OCI-LY1 (cell line): Measurements from ENCODE around the gene ADCY2.

Experiments
- H2AFZ ChIP-seq: fragments of 200-600 bp; sonication (generic), shearing (Covaris generic); 2 replicates; pipeline ENCODE4 v1.6.0; 2014; ENCODE audit warnings: antibody characterized with exemption, mild to moderate bottlenecking, low read length
- H3F3A ChIP-seq: fragments of 200-600 bp; sonication (generic), shearing (Covaris generic); 2 replicates; pipeline ENCODE4 v1.6.0; 2014; ENCODE audit warnings: mild to moderate bottlenecking, antibody characterized with exemption, low read length, moderate library complexity; ENCODE audit not compliant: insufficient read depth
- H3K27ac ChIP-seq: fragments of 200-600 bp; sonication (generic); 2 replicates; pipeline ENCODE4 v1.5.1; 2014; ENCODE audit warnings: low read length, mixed run types, mild to moderate bottlenecking, low read depth; ENCODE audit not compliant: poor library complexity, severe bottlenecking
- H3K27me3 ChIP-seq: fragments of 200-600 bp; sonication (generic); 2 replicates; pipeline ENCODE4 v1.6.0; 2014; ENCODE audit warnings: antibody characterized with exemption, mild to moderate bottlenecking, low read length, moderate library complexity; ENCODE audit not compliant: insufficient read depth
- H3K36me3 ChIP-seq: fragments of 200-600 bp; sonication (generic); 2 replicates; pipeline ENCODE4 v1.6.1; 2014; ENCODE audit warnings: mild to moderate bottlenecking, antibody characterized with exemption, low read length, moderate library complexity, mixed read lengths; ENCODE audit not compliant: insufficient read depth
- H3K4me1 ChIP-seq: fragments of 200-600 bp; sonication (generic); 2 replicates; pipeline ENCODE4 v1.5.1; 2014; ENCODE audit warnings: mild to moderate bottlenecking, low read length, moderate library complexity; ENCODE audit not compliant: insufficient read depth, severe bottlenecking
- H3K4me2 ChIP-seq: fragments of 200-600 bp; sonication (generic), shearing (Covaris generic); 2 replicates; pipeline ENCODE4 v1.6.1; 2014; ENCODE audit warnings: low read length
- H3K4me3 ChIP-seq: fragments of 200-600 bp; sonication (generic); 2 replicates; pipeline ENCODE4 v1.5.1; 2014; ENCODE audit warnings: low read length, low read depth, mild to moderate bottlenecking, mixed read lengths; ENCODE audit not compliant: poor library complexity, severe bottlenecking
- H3K79me2 ChIP-seq: fragments of 200-600 bp; shearing (Covaris generic); 2 replicates; pipeline ENCODE4 v1.6.1; 2016; ENCODE audit warnings: mixed run types, low read length, mixed read lengths; ENCODE audit not compliant: insufficient read depth
- H3K9ac ChIP-seq: fragments of 200-600 bp; sonication (generic), shearing (Covaris generic); 2 replicates; pipeline ENCODE4 v1.6.1; 2014; ENCODE audit warnings: mild to moderate bottlenecking, low read length, mixed read lengths
- H3K9me2 ChIP-seq: fragments of 200-600 bp; sonication (generic), shearing (Covaris generic); 2 replicates; pipeline ENCODE4 v1.6.1; 2014; ENCODE audit warnings: low read depth, mild to moderate bottlenecking, low read length, mixed read lengths
- H3K9me3 ChIP-seq: fragments of 200-600 bp; shearing (Covaris generic); 2 replicates; pipeline ENCODE4 v1.6.1; 2014; ENCODE audit warnings: low read length, mixed read lengths
- H4K20me1 ChIP-seq: fragments of 200-600 bp; sonication (generic), shearing (Covaris generic); 2 replicates; pipeline ENCODE4 v1.6.0; 2016; ENCODE audit warnings: mild to moderate bottlenecking, low read length; ENCODE audit not compliant: insufficient read depth
- EZH2 ChIP-seq: fragments of 200-600 bp; sonication (generic), shearing (Covaris generic); IDR thresholded peaks from 2 replicates; pipeline ENCODE4 v1.8.0; 2017; ENCODE audit warnings: borderline replicate concordance, mixed run types, mild to moderate bottlenecking, antibody characterized with exemption, low read length, moderate library complexity, mixed read lengths
- TF ChIP-seq, protein P1 (sequence below): fragments of 200-600 bp; sonication (generic), shearing (Covaris generic); IDR thresholded peaks from 2 replicates; pipeline ENCODE4 v1.5.1; 2017; ENCODE audit warnings: mild to moderate bottlenecking, antibody characterized with exemption, low read length, moderate library complexity, mixed read lengths

Gene ADCY2

DNA sequence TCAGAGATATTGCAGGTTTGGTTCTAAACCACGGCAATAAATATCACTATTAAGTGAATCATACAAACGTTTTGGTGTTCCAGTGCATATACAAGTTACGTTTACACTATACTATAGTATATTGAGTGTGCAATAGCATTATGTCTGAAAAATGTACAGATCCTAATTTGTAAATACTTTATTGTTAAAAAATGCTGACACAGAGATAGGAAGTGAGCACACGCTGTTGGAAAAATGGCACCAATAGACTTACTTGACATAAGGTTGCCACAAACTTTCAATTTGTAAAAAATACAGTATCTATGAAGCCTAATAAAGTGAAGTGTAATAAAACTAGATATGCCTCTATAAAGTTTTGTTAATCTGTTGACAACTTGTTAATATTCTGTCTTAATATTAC lies 439.0 kb downstream of the ADCY2 start:
- Histone ChIP-seq H3K36me3 (no peaks in the 10 kb centered on the region), H4K20me1 (no peaks in the 10 kb centered on the region), H3K27ac (no peak overlapping the region), H3F3A (no peaks in the 10 kb centered on the region), H3K27me3 (no peaks in the 10 kb centered on the region), H3K9ac (no peak overlapping the region), H3K9me3 (no peaks in the 10 kb centered on the region), H3K4me3 (no peak overlapping the region), H3K9me2 (no peaks in the 10 kb centered on the region), H3K4me1 (no peaks in the 10 kb centered on the region), H2AFZ (no peak overlapping the region), H3K79me2 (no peaks in the 10 kb centered on the region), H3K4me2 (no peak overlapping the region)
- TF ChIP-seq, protein P1, sequence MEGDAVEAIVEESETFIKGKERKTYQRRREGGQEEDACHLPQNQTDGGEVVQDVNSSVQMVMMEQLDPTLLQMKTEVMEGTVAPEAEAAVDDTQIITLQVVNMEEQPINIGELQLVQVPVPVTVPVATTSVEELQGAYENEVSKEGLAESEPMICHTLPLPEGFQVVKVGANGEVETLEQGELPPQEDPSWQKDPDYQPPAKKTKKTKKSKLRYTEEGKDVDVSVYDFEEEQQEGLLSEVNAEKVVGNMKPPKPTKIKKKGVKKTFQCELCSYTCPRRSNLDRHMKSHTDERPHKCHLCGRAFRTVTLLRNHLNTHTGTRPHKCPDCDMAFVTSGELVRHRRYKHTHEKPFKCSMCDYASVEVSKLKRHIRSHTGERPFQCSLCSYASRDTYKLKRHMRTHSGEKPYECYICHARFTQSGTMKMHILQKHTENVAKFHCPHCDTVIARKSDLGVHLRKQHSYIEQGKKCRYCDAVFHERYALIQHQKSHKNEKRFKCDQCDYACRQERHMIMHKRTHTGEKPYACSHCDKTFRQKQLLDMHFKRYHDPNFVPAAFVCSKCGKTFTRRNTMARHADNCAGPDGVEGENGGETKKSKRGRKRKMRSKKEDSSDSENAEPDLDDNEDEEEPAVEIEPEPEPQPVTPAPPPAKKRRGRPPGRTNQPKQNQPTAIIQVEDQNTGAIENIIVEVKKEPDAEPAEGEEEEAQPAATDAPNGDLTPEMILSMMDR, result no peak
- no peak for TF ChIP-seq EZH2

DNA sequence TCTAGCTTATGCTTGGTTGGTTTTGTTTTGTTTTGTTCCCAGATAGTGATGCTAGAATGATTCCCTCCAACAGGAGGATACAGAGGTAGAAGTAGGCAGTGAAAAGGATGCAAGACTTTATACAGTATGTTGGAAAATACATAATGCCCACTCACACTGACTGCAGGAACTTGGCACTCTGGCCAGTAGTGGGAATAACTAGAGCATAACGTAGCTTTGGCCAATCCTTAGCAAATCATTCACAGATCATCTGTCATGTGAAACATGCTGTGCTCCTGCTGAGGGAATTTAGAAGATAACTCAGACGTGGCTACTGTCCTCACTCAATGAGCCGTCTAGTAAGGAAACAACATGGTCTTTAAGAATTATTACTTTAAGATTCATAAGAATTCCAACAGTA lies 441.5 kb downstream of the ADCY2 start:
- Histone ChIP-seq H3K27me3 (no peaks in the 10 kb centered on the region), H3K27ac (no peak overlapping the region), H3K4me3 (no peak overlapping the region), H3K36me3 (no peaks in the 10 kb centered on the region), H3F3A (no peaks in the 10 kb centered on the region), H3K4me1 (no peaks in the 10 kb centered on the region), H4K20me1 (no peaks in the 10 kb centered on the region), H2AFZ (no peak overlapping the region), H3K9me2 (no peaks in the 10 kb centered on the region), H3K4me2 (no peak overlapping the region), H3K9ac (no peak overlapping the region), H3K9me3 (no peaks in the 10 kb centered on the region), H3K79me2 (no peaks in the 10 kb centered on the region)
- TF ChIP-seq, protein P1, result no peak
- no peak for TF ChIP-seq EZH2

DNA sequence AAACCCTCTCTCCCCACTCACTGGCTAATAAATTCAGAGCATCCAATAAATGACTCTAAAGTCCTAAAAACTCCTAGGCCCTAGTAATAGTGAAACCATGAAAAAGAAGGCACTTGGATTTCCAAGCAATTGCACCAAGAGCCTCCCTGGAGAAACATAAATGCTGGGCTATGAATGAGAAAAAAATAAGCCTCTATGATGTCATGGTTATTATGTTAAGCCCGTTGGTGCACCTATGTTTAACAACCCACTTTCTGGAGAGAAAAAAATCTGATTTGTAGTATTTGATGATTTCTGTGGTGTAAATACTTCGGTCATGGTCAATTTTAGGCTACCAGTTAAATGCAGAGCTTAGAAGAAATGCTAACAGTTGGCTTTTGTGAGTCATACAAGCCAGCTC lies 446.6 kb downstream of the ADCY2 start:
- Histone ChIP-seq H3K9me2 (no peaks in the 10 kb centered on the region), H4K20me1 (no peaks in the 10 kb centered on the region), H2AFZ (no peak overlapping the region), H3K27ac (no peak overlapping the region), H3K27me3 (no peaks in the 10 kb centered on the region), H3K9me3 (no peaks in the 10 kb centered on the region), H3K4me1 (no peaks in the 10 kb centered on the region), H3K36me3 (no peaks in the 10 kb centered on the region), H3K4me3 (no peak overlapping the region), H3K4me2 (no peak overlapping the region), H3F3A (no peaks in the 10 kb centered on the region), H3K9ac (no peak overlapping the region), H3K79me2 (no peaks in the 10 kb centered on the region)
- TF ChIP-seq, protein P1, result no peak
- TF ChIP-seq EZH2, result no peak
